Adrenal gland (tissue), 5 donors: ENCODE measurements around the gene IQGAP2.

Experiments used
- POLR2A ChIP-seq, 2 donors: fragments of 450-650 bp; IDR thresholded peaks; one replicate each; pipeline ENCODE4 v1.6.1; 2017; ENCODE audit warnings: antibody characterized with exemption in 2 of 2, mild to moderate bottlenecking in 2 of 2, moderate library complexity in 1 of 2
- TF ChIP-seq, protein P1 (sequence below), 6 experiments: fragments of 450-650 bp in 4 of 6; fragments of 200-600 bp in 2 of 6; sonication (generic) in 1 of 6; IDR thresholded peaks; 1 replicate in 5 of 6; 2 replicates in 1 of 6; pipeline versions ENCODE4 v1.5.1 to v1.8.0; 2016 to 2021; ENCODE audit warnings: antibody characterized with exemption in 6 of 6, mild to moderate bottlenecking in 2 of 6, moderate library complexity in 1 of 6
- donor health status: DM: no; HTN: no; CAD: no.

GRCh38 chr5:76548525-76549229, 145.6 kb downstream of the IQGAP2 start:
- TF ChIP-seq, protein P1, sequence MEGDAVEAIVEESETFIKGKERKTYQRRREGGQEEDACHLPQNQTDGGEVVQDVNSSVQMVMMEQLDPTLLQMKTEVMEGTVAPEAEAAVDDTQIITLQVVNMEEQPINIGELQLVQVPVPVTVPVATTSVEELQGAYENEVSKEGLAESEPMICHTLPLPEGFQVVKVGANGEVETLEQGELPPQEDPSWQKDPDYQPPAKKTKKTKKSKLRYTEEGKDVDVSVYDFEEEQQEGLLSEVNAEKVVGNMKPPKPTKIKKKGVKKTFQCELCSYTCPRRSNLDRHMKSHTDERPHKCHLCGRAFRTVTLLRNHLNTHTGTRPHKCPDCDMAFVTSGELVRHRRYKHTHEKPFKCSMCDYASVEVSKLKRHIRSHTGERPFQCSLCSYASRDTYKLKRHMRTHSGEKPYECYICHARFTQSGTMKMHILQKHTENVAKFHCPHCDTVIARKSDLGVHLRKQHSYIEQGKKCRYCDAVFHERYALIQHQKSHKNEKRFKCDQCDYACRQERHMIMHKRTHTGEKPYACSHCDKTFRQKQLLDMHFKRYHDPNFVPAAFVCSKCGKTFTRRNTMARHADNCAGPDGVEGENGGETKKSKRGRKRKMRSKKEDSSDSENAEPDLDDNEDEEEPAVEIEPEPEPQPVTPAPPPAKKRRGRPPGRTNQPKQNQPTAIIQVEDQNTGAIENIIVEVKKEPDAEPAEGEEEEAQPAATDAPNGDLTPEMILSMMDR (IDR thresholded peaks at IDR 0.05): no peak
- no peak for TF ChIP-seq POLR2A (IDR thresholded peaks at IDR 0.05)
